Putamen (tissue), 1 donor: ENCODE data around the gene QSER1.
"Not testable (repeated sequence)": the region's sequence is repeated elsewhere in the genome, so short reads cannot be mapped to it uniquely, and the experiment has no call there.

ENCODE experiments used
- DNase-seq: peaks from one replicate; pipeline ENCODE4 v3.0.0-alpha.2; 2016; ENCODE audit warnings: low spot score

The QSER1 gene

GRCh38 chr11:32892355-32893092 is at the start of gene QSER1:
Gene QSER1 (plus strand): TSS chr11:32892811. CDS start chr11:32893126, 315 bp downstream.
- DNase-seq, result peak; percentile 75

- no peak for DNase-seq
Observed at GRCh38 chr11:32843544-32843943, 49.1 kb upstream of the QSER1 start.

- DNase-seq, result peak; percentile 16
Observed at GRCh38 chr11:32847511-32847910, 45.1 kb upstream of the QSER1 start.

GRCh38 chr11:32849761-32850160 is 42.9 kb upstream of the QSER1 start:
- DNase-seq, result no peak

- no peak for DNase-seq
Observed at GRCh38 chr11:32851251-32851650, 41.4 kb upstream of the QSER1 start.

- DNase-seq, result no peak
Observed at GRCh38 chr11:32852207-32852606, 40.4 kb upstream of the QSER1 start.

GRCh38 chr11:32855601-32856000 is 37.0 kb upstream of the QSER1 start:
- DNase-seq, result no peak

GRCh38 chr11:32858731-32859130 is 33.9 kb upstream of the QSER1 start:
- DNase-seq, result no peak

GRCh38 chr11:32861850-32862577 is 30.6 kb upstream of the QSER1 start:
- no peak for DNase-seq

- DNase-seq, result no peak
Observed at GRCh38 chr11:32864555-32864954, 28.1 kb upstream of the QSER1 start.

GRCh38 chr11:32868752-32869151 is 23.9 kb upstream of the QSER1 start:
- DNase-seq, result not testable (repeated sequence)

GRCh38 chr11:32870676-32871075 is 21.9 kb upstream of the QSER1 start:
- no peak for DNase-seq

GRCh38 chr11:32874132-32874531 is 18.5 kb upstream of the QSER1 start:
- DNase-seq, result no peak

- no peak for DNase-seq
Observed at GRCh38 chr11:32881286-32881685, 11.3 kb upstream of the QSER1 start.

- DNase-seq, result no peak
Observed at GRCh38 chr11:32883421-32883820, 9.2 kb upstream of the QSER1 start.

GRCh38 chr11:32884023-32884422 is 8.6 kb upstream of the QSER1 start:
- DNase-seq, result no peak

- no peak for DNase-seq
Observed at GRCh38 chr11:32884770-32885384, 7.7 kb upstream of the QSER1 start.

GRCh38 chr11:32885556-32885955 is 7.1 kb upstream of the QSER1 start:
- no peak for DNase-seq

- no peak for DNase-seq
Observed at GRCh38 chr11:32886180-32886579, 6.4 kb upstream of the QSER1 start.

GRCh38 chr11:32887707-32888383 is 4.8 kb upstream of the QSER1 start:
- not testable (repeated sequence) for DNase-seq

GRCh38 chr11:32888384-32888710 is 4.3 kb upstream of the QSER1 start:
- not testable (repeated sequence) for DNase-seq

GRCh38 chr11:32888805-32889204 is 3.8 kb upstream of the QSER1 start:
- DNase-seq, result no peak
